ENCODE measurements around the gene SSUH2.
"Not testable (repeated sequence)": the region's sequence is repeated elsewhere in the genome, so short reads cannot be mapped to it uniquely, and the experiment has no call there.

SSUH2 gene

DNA sequence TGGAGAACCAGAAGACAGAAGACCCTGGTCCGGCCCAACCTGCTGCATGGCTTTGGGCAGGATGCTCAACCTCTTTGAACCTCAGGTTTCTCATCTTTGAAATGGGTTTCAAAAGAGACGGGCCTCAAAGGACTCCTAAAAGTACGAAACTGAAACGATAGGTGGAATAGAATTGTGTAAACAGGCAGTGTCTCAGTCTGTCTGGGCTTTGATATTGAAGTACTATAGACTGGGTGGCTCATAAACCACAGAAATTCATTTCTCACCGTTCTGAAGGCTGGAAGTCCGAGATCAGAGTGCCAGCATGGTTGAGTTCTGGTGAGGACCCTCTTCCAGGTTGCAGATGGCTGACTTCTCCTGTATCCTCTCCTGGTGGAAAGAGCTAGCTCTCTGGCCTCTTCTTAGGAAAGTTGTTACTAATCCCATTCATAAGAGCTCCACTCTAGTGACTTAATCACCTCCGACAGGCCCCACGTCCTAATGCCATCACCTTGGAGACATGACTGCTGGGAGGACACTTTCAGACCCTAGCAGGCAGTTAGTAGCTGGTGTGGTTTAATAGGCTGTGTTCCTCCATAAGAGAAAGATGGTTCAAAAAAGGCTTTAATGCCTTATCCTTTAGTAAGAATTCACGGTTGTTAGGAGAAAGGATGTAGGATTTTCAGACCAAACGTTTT is 35.7 kb downstream of the SSUH2 start:
- DNase-seq (ENCODE audit: low read depth): no peak

GRCh38 chr3:8608041-8608790 is 36.4 kb downstream of the SSUH2 start:
- no peak for DNase-seq (ENCODE audit: low read depth)

GRCh38 chr3:8607234-8608040 is 37.2 kb downstream of the SSUH2 start:
- no peak for DNase-seq (ENCODE audit: low read depth)

DNA sequence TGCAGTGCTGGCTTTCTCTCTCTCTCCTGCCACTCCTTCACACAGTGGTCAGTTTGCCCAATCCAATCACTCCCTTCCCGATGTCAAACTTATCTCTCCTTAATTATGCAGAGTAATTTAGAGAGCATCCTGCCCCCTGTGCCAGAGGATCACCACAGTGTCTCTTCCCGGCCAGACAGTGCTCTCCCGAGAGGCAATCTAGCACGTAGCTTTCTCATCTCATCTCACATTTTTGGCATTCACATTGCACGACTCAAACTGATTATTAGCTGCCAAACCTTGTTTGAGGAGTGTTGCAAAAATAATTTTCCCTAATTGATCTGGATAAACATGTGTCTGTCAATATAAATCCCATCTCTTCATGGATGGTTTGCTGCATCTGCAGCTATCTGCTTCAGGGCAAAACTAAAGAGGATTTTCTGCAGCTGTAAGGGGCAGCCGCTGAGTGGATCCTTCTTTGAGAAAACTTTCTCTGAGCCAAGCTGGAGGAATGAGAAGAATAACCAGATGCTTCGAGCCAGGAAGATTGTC is 37.8 kb downstream of the SSUH2 start:
- DNase-seq (ENCODE audit: low read depth): no peak

DNA sequence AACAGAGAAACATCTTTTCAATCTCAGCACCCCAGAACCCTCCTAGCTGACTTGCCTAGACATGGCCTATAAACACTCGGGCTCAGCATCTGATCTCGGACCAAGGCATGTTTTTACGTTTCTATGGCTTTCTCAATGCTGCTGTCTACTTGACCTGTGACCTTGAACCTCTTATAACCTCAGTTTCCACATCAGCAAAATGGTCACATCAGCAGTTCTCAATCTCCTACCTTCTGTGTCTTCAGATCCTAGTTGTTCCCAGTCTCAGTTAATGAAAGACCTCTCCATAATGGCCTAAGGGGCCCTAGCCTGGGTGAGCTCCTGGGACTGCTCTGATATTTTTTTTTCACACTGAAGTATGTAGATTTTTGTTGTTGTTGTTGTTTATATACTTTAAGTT is 39.6 kb downstream of the SSUH2 start:
- DNase-seq (ENCODE audit: low read depth): no peak

DNA sequence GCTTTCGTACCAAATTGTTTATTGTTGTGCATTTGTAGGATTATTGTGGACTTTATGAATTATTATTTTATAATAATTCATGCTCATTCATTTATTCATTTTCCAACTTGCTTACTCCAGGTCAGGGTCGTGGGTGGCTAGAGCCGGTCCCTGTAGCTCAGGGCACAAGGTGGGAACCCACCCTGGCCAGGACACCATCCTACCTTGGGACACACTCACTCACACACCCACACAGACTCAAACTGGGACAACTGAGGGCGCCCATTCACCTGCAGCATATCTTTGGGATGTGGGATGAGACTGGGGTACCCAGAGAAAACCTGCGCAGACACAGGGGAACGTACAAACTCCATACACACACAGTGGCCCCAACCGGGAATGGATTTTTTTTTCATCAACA is 40.6 kb downstream of the SSUH2 start:
- no peak for DNase-seq (ENCODE audit: low read depth)

- DNase-seq (ENCODE audit: low read depth): no peak
These were observed 41.4 kb downstream of the SSUH2 start for GRCh38 chr3:8603115-8603710.

- DNase-seq (ENCODE audit: low read depth): no peak
These were observed 44.1 kb downstream of the SSUH2 start for GRCh38 chr3:8600457-8600856.

DNA sequence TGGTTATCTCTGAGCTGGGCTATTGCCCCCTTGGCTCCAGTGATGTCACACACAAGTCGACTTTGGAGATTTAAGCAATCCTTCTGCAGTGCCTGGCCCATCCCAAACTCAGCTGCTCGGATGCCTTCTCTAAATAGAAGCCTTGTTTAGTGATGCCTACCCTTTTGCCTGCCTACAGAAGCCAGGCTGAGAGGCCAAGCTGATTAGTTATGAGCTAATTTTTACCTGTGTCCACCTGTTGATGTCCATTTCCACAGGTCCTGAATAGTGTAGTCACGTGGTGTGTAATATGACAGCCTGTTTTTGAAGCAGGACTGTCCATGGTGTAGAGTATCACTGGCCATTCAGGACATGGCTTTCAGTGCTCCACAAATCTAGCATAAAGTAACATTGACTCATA is 45.5 kb downstream of the SSUH2 start:
- DNase-seq (ENCODE audit: low read depth): no peak

DNA sequence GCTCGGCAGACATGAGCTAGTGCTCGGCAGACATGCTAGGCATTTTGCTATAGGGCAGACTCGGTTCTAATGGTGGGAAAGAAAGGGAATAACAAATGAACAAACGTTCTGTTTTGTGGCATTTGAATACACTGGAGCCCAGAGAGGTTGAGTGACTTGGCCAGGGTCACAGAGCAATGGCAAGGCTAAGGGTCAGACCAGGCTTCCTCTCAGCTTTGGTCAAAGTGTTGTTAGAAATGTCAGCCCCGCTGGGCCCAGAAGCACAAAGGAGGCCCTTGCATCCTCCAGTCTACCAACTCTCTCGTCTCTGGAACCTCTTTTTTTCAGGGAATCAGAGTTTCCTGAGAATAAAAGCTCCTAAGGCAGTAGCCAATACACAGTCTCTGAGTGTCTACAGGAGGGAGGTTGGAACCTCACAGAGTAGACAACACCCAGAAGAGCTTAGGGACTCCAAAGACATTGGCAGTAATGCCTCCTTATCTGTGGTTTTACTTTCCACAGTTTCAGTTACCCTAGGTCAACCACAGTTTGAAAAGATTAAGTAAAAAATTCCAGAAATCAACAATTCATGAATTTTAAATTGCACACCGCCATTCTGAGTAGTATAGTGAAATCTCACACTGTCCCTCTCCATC is 47.3 kb downstream of the SSUH2 start:
- no peak for DNase-seq (ENCODE audit: low read depth)

GRCh38 chr3:8596321-8597218 is 48.0 kb downstream of the SSUH2 start:
- DNase-seq (ENCODE audit: low read depth): no peak

GRCh38 chr3:8595695-8596115 is 48.9 kb downstream of the SSUH2 start:
- DNase-seq (ENCODE audit: low read depth): no peak

DNA sequence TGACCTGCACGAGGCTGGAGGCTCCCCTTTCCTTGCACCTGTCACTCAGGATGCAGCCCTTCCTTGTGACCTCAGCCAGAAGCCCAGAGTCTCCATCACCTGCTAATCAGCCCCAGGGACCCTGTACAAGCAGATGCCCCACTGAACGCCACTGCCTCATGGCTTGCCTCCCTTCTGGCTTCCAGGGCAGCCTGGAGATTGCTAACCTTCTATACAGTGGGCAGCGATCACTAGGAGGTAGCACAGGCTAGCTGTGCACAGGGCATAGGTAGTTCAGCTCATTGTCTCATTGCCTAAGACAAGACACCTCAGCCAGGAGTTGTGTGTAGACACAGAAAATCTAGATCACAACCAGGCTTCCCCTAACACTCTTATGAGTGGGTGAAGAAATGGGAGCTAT is 49.3 kb downstream of the SSUH2 start:
- no peak for DNase-seq (ENCODE audit: low read depth)

- DNase-seq (ENCODE audit: low read depth): no peak
These were observed 51.4 kb downstream of the SSUH2 start for GRCh38 chr3:8593021-8593827.

DNA sequence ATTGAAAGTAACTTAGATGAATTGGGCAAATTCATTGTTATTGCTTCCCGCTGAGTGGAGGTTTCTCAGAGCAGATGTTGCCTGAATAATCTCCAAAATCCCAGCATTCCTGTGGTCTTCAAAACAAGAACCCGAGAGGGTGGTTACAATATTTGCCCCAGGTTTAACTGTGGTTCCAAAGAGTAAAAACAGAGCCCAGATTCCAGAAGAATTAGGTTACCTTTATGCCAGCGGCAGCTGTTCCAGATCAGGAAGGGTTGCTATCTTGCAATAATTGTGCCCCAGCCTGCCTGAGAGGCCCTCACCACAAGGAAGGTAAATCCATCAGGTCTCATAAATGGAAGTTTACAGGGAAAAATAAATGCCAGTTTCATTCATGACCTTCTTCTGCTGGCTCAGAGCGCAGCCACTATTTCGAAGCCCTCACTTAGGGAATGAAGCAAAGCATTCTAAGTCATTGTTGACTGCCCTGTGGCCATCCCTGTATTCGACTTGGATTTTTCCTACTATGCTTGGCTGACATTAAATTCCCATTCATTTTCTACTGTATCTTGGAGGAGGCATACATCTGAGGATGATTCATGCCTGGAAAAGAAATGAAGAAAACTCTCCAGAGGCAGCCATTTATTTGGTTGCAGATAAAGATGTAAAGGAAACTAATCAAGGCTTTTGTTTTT is 54.6 kb downstream of the SSUH2 start:
- DNase-seq (ENCODE audit: low read depth): no peak

DNA sequence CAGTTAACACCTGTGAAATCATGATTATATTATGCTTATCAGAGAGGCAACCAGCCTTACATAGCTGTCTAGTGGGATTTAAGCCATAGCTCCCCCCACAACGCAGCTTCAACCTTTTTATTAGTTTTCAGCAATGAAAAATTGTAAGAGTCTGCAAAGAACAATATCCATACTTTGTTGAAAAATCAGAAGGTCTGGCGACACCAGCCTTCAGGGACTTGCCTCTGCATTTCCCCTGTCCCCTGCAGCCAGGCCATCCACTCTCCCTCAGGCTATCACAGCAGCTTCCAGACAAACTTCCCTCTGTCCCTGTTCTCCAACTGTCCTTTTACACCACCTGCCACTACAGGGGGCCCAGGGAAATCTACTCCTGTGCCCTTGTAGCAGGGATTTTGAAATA is 59.9 kb downstream of the SSUH2 start:
- no peak for DNase-seq (ENCODE audit: low read depth)

- DNase-seq (ENCODE audit: low read depth): no peak
These were observed 62.7 kb downstream of the SSUH2 start for GRCh38 chr3:8581806-8582445.

GRCh38 chr3:8581373-8581772 is 63.2 kb downstream of the SSUH2 start:
- no peak for DNase-seq (ENCODE audit: low read depth)

DNA sequence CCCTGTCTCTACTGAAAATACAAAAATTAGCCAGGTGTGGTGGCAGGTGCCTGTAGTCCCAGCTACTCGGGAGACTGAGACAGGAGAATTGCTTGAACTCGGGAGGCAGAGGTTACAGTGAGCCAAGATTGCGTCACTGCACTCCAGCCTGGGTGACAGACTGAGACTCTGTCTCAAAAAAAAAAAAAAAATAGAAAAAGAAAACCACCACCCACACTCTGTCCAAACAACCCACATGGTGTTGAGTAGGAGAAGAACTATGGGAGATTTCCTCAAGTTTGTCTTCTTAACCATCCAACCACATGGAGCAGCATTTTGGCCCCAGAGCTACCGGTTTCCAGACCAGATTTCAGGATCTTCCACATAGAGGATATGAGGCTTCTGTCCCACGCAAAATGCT is 64.2 kb downstream of the SSUH2 start:
- not testable (repeated sequence) for DNase-seq (ENCODE audit: low read depth)

Measured in stimulated activated CD8-positive, alpha-beta memory T cell treated with anti-CD3 and anti-CD28 coated beads, Interleukin-15, amount 100 ng/mL, for 1 hour (primary cell).